Measurements from ENCODE around the gene ATAT1.

DNA sequence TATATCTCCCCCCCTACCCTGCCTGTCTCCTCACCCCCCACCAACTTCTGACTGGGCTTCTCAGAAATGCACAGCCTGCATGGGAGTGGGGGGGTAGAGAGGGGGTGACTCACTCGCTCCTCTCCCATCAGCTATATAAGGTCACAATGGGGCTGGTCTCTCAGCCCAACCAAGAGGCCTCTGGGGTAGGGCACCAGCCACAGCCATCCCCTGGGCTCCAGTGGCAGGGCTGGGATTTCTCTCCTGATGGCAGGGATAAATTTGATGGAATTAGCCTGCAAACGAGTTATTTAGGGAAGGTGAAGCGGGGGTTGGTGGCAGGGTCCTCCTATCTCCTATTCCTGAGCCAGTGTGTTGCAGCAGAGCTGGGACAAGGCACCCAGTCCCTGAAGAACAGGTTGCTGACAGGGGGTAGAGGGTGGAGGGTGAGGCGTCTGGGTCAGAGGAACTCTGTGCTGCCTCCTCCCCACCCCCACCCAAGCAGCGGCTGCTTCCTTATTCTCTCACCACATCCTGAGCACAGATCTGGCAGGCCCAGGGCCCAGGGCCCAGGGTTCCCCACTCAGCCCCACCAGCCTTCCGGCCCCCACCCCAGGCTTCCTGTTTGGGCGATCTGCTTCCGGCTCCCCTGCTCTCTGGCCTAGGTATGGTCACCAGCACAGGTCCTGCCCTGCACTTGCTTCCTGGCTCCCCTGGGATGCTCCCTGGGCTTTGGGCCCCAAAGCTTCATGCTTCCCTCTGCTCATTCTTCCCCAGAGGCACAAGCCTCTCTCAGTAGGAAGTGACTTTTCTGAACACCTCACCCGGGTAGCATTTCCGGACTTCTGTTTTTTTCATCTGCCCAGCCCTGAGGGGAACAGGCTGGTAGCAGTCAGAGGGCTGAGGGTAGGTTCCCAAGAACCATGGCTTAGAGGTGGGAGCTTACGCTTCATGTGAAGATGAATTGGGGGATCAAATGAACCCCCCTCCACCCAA is 55.8 kb downstream of the ATAT1 start:
- TF ChIP-seq ZNF785 (CRISPR knock-in tag; IDR thresholded peaks at IDR 0.05) (no peak), ZFP36 (IDR thresholded peaks at IDR 0.05; ENCODE audit: low read depth, low read length, partially characterized antibody) (no peak), NEUROD1 (IDR thresholded peaks at IDR 0.05; ENCODE audit: borderline replicate concordance, low read depth, low read length, partially characterized antibody) (peak; percentile 11), SMC3 (conservative IDR thresholded peaks at IDR 0.05; ENCODE audit: insufficient read depth, low read depth, low read length) (peak; percentile 5; the same call in 1 of the 2 replicates)
- TF ChIP-seq, protein P1, sequence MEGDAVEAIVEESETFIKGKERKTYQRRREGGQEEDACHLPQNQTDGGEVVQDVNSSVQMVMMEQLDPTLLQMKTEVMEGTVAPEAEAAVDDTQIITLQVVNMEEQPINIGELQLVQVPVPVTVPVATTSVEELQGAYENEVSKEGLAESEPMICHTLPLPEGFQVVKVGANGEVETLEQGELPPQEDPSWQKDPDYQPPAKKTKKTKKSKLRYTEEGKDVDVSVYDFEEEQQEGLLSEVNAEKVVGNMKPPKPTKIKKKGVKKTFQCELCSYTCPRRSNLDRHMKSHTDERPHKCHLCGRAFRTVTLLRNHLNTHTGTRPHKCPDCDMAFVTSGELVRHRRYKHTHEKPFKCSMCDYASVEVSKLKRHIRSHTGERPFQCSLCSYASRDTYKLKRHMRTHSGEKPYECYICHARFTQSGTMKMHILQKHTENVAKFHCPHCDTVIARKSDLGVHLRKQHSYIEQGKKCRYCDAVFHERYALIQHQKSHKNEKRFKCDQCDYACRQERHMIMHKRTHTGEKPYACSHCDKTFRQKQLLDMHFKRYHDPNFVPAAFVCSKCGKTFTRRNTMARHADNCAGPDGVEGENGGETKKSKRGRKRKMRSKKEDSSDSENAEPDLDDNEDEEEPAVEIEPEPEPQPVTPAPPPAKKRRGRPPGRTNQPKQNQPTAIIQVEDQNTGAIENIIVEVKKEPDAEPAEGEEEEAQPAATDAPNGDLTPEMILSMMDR (IDR thresholded peaks at IDR 0.05 in 2 of 3, conservative IDR thresholded peaks at IDR 0.05 in 1 of 3; ENCODE audit: insufficient read depth in 2 of 3, low read depth in 1 of 3, low read length in 3 of 3), result no peak
- TF ChIP-seq, protein P2, sequence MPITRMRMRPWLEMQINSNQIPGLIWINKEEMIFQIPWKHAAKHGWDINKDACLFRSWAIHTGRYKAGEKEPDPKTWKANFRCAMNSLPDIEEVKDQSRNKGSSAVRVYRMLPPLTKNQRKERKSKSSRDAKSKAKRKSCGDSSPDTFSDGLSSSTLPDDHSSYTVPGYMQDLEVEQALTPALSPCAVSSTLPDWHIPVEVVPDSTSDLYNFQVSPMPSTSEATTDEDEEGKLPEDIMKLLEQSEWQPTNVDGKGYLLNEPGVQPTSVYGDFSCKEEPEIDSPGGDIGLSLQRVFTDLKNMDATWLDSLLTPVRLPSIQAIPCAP (CRISPR knock-in tag; IDR thresholded peaks at IDR 0.05; ENCODE audit: borderline replicate concordance), result no peak

Data from K562 (cell line).